ENCODE results near the gene TMPRSS11F.
"Not testable (repeated sequence)": the region's sequence is repeated elsewhere in the genome, so short reads cannot be mapped to it uniquely, and the experiment has no call there.

Gene TMPRSS11F

GRCh38 chr4:68129793-68130192 is at the start of gene TMPRSS11F:
TMPRSS11F (minus strand) TSS chr4:68129869; CDS start chr4:68129820, 49 bp downstream.
- FAIRE-seq = no peak

GRCh38 chr4:68176904-68177303 is 47.2 kb upstream of the TMPRSS11F start:
- FAIRE-seq = no peak

- no peak for FAIRE-seq
These were observed 46.8 kb upstream of the TMPRSS11F start for GRCh38 chr4:68176500-68176899.

- peak; percentile 92 for FAIRE-seq
These were observed 46.0 kb upstream of the TMPRSS11F start for GRCh38 chr4:68175562-68176155.

- FAIRE-seq = not testable (repeated sequence)
These were observed 44.7 kb upstream of the TMPRSS11F start for GRCh38 chr4:68174389-68174788.

GRCh38 chr4:68172147-68172546 is 42.5 kb upstream of the TMPRSS11F start:
- not testable (repeated sequence) for FAIRE-seq

- no peak for FAIRE-seq
These were observed 38.0 kb upstream of the TMPRSS11F start for GRCh38 chr4:68167706-68168105.

- no peak for FAIRE-seq
These were observed 37.5 kb upstream of the TMPRSS11F start for GRCh38 chr4:68167166-68167565.

- no peak for FAIRE-seq
These were observed 34.1 kb upstream of the TMPRSS11F start for GRCh38 chr4:68163754-68164153.

GRCh38 chr4:68162196-68162595 is 32.5 kb upstream of the TMPRSS11F start:
- no peak for FAIRE-seq

- no peak for FAIRE-seq
These were observed 22.7 kb upstream of the TMPRSS11F start for GRCh38 chr4:68152411-68152810.

- FAIRE-seq = no peak
These were observed 19.4 kb upstream of the TMPRSS11F start for GRCh38 chr4:68148800-68149685.

- FAIRE-seq = no peak
These were observed 17.4 kb upstream of the TMPRSS11F start for GRCh38 chr4:68147079-68147478.

- no peak for FAIRE-seq
These were observed 15.6 kb upstream of the TMPRSS11F start for GRCh38 chr4:68145261-68145660.

GRCh38 chr4:68141852-68142251 is 12.2 kb upstream of the TMPRSS11F start:
- FAIRE-seq = no peak

GRCh38 chr4:68132342-68132741 is 2.7 kb upstream of the TMPRSS11F start:
- FAIRE-seq = no peak

GRCh38 chr4:68124262-68124661 is 5.4 kb downstream of the TMPRSS11F start:
- FAIRE-seq = no peak

- FAIRE-seq = no peak
These were observed 6.1 kb downstream of the TMPRSS11F start for GRCh38 chr4:68123525-68123924.

GRCh38 chr4:68119921-68120320 is 9.7 kb downstream of the TMPRSS11F start:
- no peak for FAIRE-seq

GRCh38 chr4:68110441-68110840 is 19.2 kb downstream of the TMPRSS11F start:
- no peak for FAIRE-seq

GRCh38 chr4:68109868-68110267 is 19.8 kb downstream of the TMPRSS11F start:
- no peak for FAIRE-seq

GRCh38 chr4:68082758-68083157 is 46.9 kb downstream of the TMPRSS11F start:
- FAIRE-seq = no peak

- no peak for FAIRE-seq
These were observed 49.7 kb downstream of the TMPRSS11F start for GRCh38 chr4:68079928-68080327.

- no peak for FAIRE-seq
These were observed 51.9 kb downstream of the TMPRSS11F start for GRCh38 chr4:68077737-68078136.

All from G401.6 (cell line).